RWPE1 (cell line): ENCODE data around the gene DRC3.

ENCODE experiments used
- CTCF ChIA-PET: fragments of 350-600 bp; sonication (Branson Sonifier 250); formaldehyde crosslinking; extraction: SDS; loops from one replicate; lab custom pipeline; 2021; lab: Yijun Ruan, JAX
- POLR2A ChIA-PET: fragments of 400-600 bp; formaldehyde crosslinking; extraction: SDS; loops from one replicate; lab custom pipeline; 2020; ENCODE audit warnings: antibody characterized with exemption; ENCODE audit not compliant: low non-redundant PET; lab: Yijun Ruan, JAX
- DNase-seq: peaks from one replicate; pipeline ENCODE4 v3.0.0; 2012; ENCODE audit warnings: low spot score
- H3K27ac ChIP-seq: fragments of 450-650 bp; 2 replicates; pipeline ENCODE4 v1.5.1; 2017
- CTCF ChIP-seq: fragments of 450-650 bp; conservative IDR thresholded peaks from 2 replicates; pipeline ENCODE4 v1.5.1; 2017; ENCODE audit warnings: low read depth, mild to moderate bottlenecking

DRC3 gene

GRCh38 chr17:17972126-17972951 lies at the start of gene DRC3, which contains the start of gene TOM1L2:
Gene DRC3, plus strand, starts transcription at chr17:17972862. Its CDS starts 4,737 bp downstream, at chr17:17977599.
Gene TOM1L2, minus strand, starts transcription at chr17:17972400. Its CDS starts 87 bp downstream, at chr17:17972313.
- H3K27ac ChIP-seq = peak within 1 kb of the TSS; percentile 84
- ChIA-PET CTCF (interaction anchor here (0.8 to 0.9 kb wide), 2 partner anchors 61 to 112 kb away, joined by 4 to 6 read pairs; no protein-coding TSS in a partner anchor), POLR2A (interaction anchor here (0.6 to 1.6 kb wide), 2 partner anchors 70 to 135 kb away, joined by 3 read pairs; partner anchors contain the start of gene SREBF1)
- no peak for TF ChIP-seq CTCF
- DNase-seq = peak; percentile 100

- H3K27ac ChIP-seq = peak overlapping the region; percentile 90; the same call in 1 of the 2 replicates
- ChIA-PET POLR2A (no interaction called here), CTCF (interaction anchor here (0.6 kb wide), 1 partner anchor 22 kb away, joined by 3 read pairs; no protein-coding TSS in a partner anchor)
Measured at GRCh38 chr17:17924131-17924856, 48.4 kb upstream of the DRC3 start.

GRCh38 chr17:17924857-17925250 lies 47.8 kb upstream of the DRC3 start:
- no peak overlapping the region for H3K27ac ChIP-seq
- no peak for TF ChIP-seq CTCF
- no peak for DNase-seq
- ChIA-PET CTCF (interaction anchor here (0.7 kb wide), 1 partner anchor 177 kb away, joined by 3 read pairs; no protein-coding TSS in a partner anchor), POLR2A (interaction anchor here (0.6 kb wide), 1 partner anchor 637 kb away, joined by 3 read pairs; no protein-coding TSS in a partner anchor)

More at GRCh38 chr17:17924131-17924856, 48.4 kb upstream of the DRC3 start:
- no peak for DNase-seq
- TF ChIP-seq CTCF = no peak

GRCh38 chr17:17926036-17926435 lies 46.6 kb upstream of the DRC3 start:
- DNase-seq = no peak
- CTCF ChIA-PET = interaction anchor here (0.6 kb wide), 2 partner anchors 30 to 135 kb away, joined by 3 read pairs; no protein-coding TSS in a partner anchor
- no peak overlapping the region for H3K27ac ChIP-seq
- TF ChIP-seq CTCF = no peak
- POLR2A ChIA-PET = no interaction called here

GRCh38 chr17:17926840-17927449 lies 45.7 kb upstream of the DRC3 start:
- H3K27ac ChIP-seq = no peak overlapping the region
- POLR2A ChIA-PET = no interaction called here
- no peak for TF ChIP-seq CTCF
- DNase-seq = no peak
- CTCF ChIA-PET = interaction anchor here (0.6 to 1.7 kb wide), 3 partner anchors 8 to 70 kb away, joined by 3 to 7 read pairs (median 3); no protein-coding TSS in a partner anchor
